Measurements from ENCODE around the gene WNT5B.

The WNT5B gene

DNA sequence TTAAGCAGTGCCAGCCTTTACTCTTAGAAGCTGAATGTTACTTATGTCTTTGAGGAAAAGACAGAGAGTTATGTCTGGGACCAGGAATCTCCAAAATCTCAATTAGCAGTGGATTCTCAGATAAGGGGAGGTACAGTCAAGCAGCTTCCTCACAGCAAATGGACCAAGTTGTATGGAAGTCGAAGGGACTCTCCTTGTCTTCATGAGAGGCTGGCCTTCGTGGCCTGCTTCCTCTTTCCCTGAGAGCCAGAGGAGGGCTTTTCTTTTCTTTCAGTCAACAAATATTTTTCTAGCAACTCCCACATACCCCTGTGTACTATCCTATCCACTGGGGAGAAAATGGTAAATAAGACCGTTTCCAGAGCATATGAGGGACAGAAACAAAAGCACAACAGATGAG, 6.6 kb upstream of the WNT5B start:
- no peak overlapping the region for H3K27ac ChIP-seq (ENCODE audit: low read depth, low read length)
- no peaks in the 10 kb centered on the region for H3F3A ChIP-seq (ENCODE audit: insufficient read depth)
- H3K36me3 ChIP-seq (ENCODE audit: low read length), result no peaks in the 10 kb centered on the region
- H3K9me2 ChIP-seq (replicated peaks; ENCODE audit: insufficient read depth, low read length), result no peaks in the 10 kb centered on the region
- H3K9ac ChIP-seq (ENCODE audit: low read length), result no peak overlapping the region
- no peaks in the 10 kb centered on the region for H3K27me3 ChIP-seq (ENCODE audit: low read length)
- H3K4me3 ChIP-seq (ENCODE audit: insufficient read depth, low read length, poor library complexity, severe bottlenecking), result no peak overlapping the region
- H3K79me2 ChIP-seq (ENCODE audit: insufficient read depth, low read length), result no peaks in the 10 kb centered on the region
- TF ChIP-seq EZH2phosphoT487 (conservative IDR thresholded peaks at IDR 0.05; ENCODE audit: low read length), result no peak
- TF ChIP-seq, protein P1, sequence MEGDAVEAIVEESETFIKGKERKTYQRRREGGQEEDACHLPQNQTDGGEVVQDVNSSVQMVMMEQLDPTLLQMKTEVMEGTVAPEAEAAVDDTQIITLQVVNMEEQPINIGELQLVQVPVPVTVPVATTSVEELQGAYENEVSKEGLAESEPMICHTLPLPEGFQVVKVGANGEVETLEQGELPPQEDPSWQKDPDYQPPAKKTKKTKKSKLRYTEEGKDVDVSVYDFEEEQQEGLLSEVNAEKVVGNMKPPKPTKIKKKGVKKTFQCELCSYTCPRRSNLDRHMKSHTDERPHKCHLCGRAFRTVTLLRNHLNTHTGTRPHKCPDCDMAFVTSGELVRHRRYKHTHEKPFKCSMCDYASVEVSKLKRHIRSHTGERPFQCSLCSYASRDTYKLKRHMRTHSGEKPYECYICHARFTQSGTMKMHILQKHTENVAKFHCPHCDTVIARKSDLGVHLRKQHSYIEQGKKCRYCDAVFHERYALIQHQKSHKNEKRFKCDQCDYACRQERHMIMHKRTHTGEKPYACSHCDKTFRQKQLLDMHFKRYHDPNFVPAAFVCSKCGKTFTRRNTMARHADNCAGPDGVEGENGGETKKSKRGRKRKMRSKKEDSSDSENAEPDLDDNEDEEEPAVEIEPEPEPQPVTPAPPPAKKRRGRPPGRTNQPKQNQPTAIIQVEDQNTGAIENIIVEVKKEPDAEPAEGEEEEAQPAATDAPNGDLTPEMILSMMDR (IDR thresholded peaks at IDR 0.05; ENCODE audit: insufficient read depth, low read length, poor library complexity, severe bottlenecking), result no peak
- H2AFZ ChIP-seq (ENCODE audit: low read depth, low read length, severe bottlenecking), result no peak overlapping the region
- H4K20me1 ChIP-seq (ENCODE audit: low read depth, low read length), result no peaks in the 10 kb centered on the region
- H3K9me3 ChIP-seq (ENCODE audit: insufficient read depth, low read length), result no peaks in the 10 kb centered on the region
- no peak overlapping the region for H3K4me2 ChIP-seq (ENCODE audit: low read depth, low read length, poor library complexity, severe bottlenecking)

DNA sequence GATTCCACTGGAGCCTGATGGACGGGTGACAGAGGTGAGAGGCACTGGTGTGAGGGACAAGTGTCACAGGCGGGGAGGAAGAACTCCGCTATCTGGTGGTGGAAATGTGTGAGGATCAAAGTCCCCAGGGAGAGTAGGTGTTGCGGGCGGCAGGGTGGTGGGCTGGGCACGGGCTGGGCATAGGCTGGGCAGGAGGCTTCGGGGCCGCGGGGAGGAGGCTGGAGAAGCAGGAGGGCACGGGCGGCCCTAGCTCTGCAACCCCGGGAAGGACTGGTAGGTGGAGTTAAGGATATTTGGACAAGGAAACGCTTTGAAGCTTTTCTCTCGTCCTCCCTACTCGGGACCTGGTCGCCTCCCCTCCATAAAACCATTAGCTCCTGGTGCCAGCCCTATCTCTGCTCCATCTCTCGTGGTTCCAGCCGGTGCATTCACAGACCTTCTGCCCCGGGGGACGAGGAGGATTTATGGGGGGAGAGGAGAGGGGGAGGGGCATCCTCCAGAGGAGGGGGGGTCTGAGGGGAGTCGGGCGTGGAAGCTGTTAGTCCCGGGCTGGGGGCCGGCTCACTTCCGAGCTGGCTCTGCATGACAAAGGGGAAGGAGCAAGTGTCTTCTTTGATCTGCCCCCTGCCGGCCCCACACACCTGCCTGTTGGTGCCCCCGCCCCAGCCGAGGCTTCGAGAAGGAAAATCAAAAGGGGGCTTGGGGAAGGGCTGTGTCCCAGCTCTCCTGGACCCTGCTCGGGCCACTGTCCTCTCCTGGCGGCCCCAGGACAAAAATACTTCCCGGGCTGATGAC, 504 bp downstream of the WNT5B start:
- no peaks in the 10 kb centered on the region for H3K27me3 ChIP-seq (ENCODE audit: low read length)

DNA sequence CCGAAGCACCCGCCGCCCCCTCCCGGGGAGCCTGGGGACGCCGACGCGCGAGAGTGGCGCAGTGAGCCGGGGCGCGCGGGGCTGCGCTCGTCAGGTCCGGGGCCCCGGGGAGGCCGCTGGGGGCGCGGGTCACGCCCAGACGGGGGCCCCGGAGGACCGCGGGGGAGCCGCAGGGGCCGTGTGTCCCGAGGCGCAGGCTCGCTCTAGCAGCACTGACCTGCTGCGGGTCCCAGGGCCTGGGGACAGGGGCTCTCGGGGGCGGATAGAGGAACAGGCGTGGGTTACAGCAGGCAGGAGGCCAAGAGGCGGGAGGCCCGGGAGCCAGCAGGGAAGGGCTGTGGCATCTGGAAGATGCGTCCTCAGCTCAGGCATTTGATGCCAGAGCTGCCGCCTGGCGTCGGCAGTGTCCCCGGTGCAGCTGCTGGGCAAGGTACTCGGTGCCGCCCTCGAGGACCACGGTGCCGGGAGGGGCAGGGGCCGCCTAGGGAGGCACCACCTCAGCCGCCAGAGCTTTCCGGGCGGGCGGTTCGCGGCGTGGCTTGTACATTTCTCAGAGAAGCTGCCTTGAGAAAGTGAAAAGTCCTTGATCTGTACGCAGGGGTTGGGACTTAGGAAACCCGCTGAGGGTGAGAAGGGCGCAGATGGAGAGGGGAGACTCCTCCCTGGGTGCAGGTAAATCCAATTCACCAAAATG, 1.2 kb downstream of the WNT5B start:
- TF ChIP-seq, protein P1 (IDR thresholded peaks at IDR 0.05; ENCODE audit: insufficient read depth, low read length, poor library complexity, severe bottlenecking), result no peak
- no peak for TF ChIP-seq EZH2phosphoT487 (conservative IDR thresholded peaks at IDR 0.05; ENCODE audit: low read length)
- Histone ChIP-seq H3K9ac (ENCODE audit: low read length) (no peak overlapping the region; the same call in 1 of the 2 replicates), H3K4me2 (ENCODE audit: low read depth, low read length, poor library complexity, severe bottlenecking) (peak overlapping the region; percentile 46), H3K9me2 (replicated peaks; ENCODE audit: insufficient read depth, low read length) (no peaks in the 10 kb centered on the region), H3K79me2 (ENCODE audit: insufficient read depth, low read length) (no peaks in the 10 kb centered on the region), H4K20me1 (ENCODE audit: low read depth, low read length) (no peaks in the 10 kb centered on the region), H3K27ac (ENCODE audit: low read depth, low read length) (no peak overlapping the region), H3K36me3 (ENCODE audit: low read length) (no peaks in the 10 kb centered on the region), H3K4me3 (ENCODE audit: insufficient read depth, low read length, poor library complexity, severe bottlenecking) (peak overlapping the region; percentile 30), H2AFZ (ENCODE audit: low read depth, low read length, severe bottlenecking) (no peak overlapping the region), H3K9me3 (ENCODE audit: insufficient read depth, low read length) (no peaks in the 10 kb centered on the region), H3K27me3 (ENCODE audit: low read length) (no peaks in the 10 kb centered on the region), H3F3A (ENCODE audit: insufficient read depth) (no peaks in the 10 kb centered on the region)

More for the DNA sequence above, 504 bp downstream of the WNT5B start:
- Histone ChIP-seq H3K27ac (ENCODE audit: low read depth, low read length) (no peak overlapping the region), H3F3A (ENCODE audit: insufficient read depth) (no peaks in the 10 kb centered on the region), H3K79me2 (ENCODE audit: insufficient read depth, low read length) (no peaks in the 10 kb centered on the region), H4K20me1 (ENCODE audit: low read depth, low read length) (no peaks in the 10 kb centered on the region), H3K4me2 (ENCODE audit: low read depth, low read length, poor library complexity, severe bottlenecking) (peak overlapping the region; percentile 46), H2AFZ (ENCODE audit: low read depth, low read length, severe bottlenecking) (no peak overlapping the region), H3K9me3 (ENCODE audit: insufficient read depth, low read length) (no peaks in the 10 kb centered on the region), H3K9ac (ENCODE audit: low read length) (no peak overlapping the region; the same call in 1 of the 2 replicates), H3K4me3 (ENCODE audit: insufficient read depth, low read length, poor library complexity, severe bottlenecking) (peak overlapping the region; percentile 30), H3K9me2 (replicated peaks; ENCODE audit: insufficient read depth, low read length) (no peaks in the 10 kb centered on the region), H3K36me3 (ENCODE audit: low read length) (no peaks in the 10 kb centered on the region)
- no peak for TF ChIP-seq EZH2phosphoT487 (conservative IDR thresholded peaks at IDR 0.05; ENCODE audit: low read length)
- TF ChIP-seq, protein P1 (IDR thresholded peaks at IDR 0.05; ENCODE audit: insufficient read depth, low read length, poor library complexity, severe bottlenecking), result peak; percentile 26
